OCI-LY3 (cell line): ENCODE results near the gene CEACAM4.

Experiments used
- H2AFZ ChIP-seq: fragments of 200-600, 300-600 bp; shearing (Covaris generic); 2 replicates; pipeline ENCODE4 v1.6.0; 2014; ENCODE audit warnings: antibody characterized with exemption, low read depth, low read length
- H3K27ac ChIP-seq: fragments of 200-600, 300-600 bp; sonication (generic); 2 replicates; pipeline ENCODE4 v1.5.1; 2014; ENCODE audit warnings: mild to moderate bottlenecking, low read length, moderate library complexity, mixed read lengths
- H3K27me3 ChIP-seq: fragments of 200-600, 300-600 bp; sonication (generic); 2 replicates; pipeline ENCODE4 v1.6.1; 2014; ENCODE audit warnings: low read depth, low read length, mixed read lengths
- H3K36me3 ChIP-seq: fragments of 200-600, 300-600 bp; sonication (generic); replicated peaks from 2 replicates; pipeline ENCODE3; 2014; ENCODE audit warnings: low read depth, low read length, mixed read lengths
- H3K4me1 ChIP-seq: fragments of 300-600, 200-600 bp; sonication (generic); 2 replicates; pipeline ENCODE4 v1.6.1; 2014; ENCODE audit warnings: low read length, mixed read lengths
- H3K4me2 ChIP-seq: fragments of 200-600, 300-600 bp; sonication (generic); 2 replicates; pipeline ENCODE4 v1.6.1; 2014; ENCODE audit warnings: low read length, mixed read lengths
- H3K4me3 ChIP-seq: fragments of 300-600, 200-600 bp; sonication (generic); 2 replicates; pipeline ENCODE4 v1.5.1; 2014; ENCODE audit warnings: antibody characterized with exemption, mild to moderate bottlenecking, low read length, moderate library complexity
- H3K79me2 ChIP-seq: fragments of 300-600, 200-600 bp; shearing (Covaris generic); 2 replicates; pipeline ENCODE4 v1.6.1; 2014; ENCODE audit warnings: mild to moderate bottlenecking, low read length, mixed read lengths
- H3K9ac ChIP-seq: fragments of 300-600, 200-600 bp; shearing (Covaris generic); 2 replicates; pipeline ENCODE4 v1.6.0; 2014; ENCODE audit warnings: mild to moderate bottlenecking, low read length, moderate library complexity
- H3K9me3 ChIP-seq: fragments of 200-600, 300-600 bp; shearing (Covaris generic); 2 replicates; pipeline ENCODE4 v1.6.1; 2014; ENCODE audit warnings: low read length, mixed read lengths; ENCODE audit not compliant: insufficient read depth
- H4K20me1 ChIP-seq: fragments of 200-600, 300-600 bp; sonication (generic); 2 replicates; pipeline ENCODE4 v1.6.1; 2016; ENCODE audit warnings: low read length, mixed read lengths; ENCODE audit not compliant: insufficient read depth
- EZH2phosphoT487 ChIP-seq: fragments of 200-600 bp; shearing (Covaris generic); IDR thresholded peaks from 2 replicates; pipeline ENCODE4 v1.6.1; 2018; ENCODE audit warnings: antibody characterized with exemption, mixed run types, low read depth
- TF ChIP-seq, protein P1 (sequence below): fragments of 200-600, 300-600 bp; sonication (generic); IDR thresholded peaks from 2 replicates; pipeline ENCODE4 v1.5.1; 2014; ENCODE audit warnings: antibody characterized with exemption, low read length, low read depth

The CEACAM4 gene

DNA sequence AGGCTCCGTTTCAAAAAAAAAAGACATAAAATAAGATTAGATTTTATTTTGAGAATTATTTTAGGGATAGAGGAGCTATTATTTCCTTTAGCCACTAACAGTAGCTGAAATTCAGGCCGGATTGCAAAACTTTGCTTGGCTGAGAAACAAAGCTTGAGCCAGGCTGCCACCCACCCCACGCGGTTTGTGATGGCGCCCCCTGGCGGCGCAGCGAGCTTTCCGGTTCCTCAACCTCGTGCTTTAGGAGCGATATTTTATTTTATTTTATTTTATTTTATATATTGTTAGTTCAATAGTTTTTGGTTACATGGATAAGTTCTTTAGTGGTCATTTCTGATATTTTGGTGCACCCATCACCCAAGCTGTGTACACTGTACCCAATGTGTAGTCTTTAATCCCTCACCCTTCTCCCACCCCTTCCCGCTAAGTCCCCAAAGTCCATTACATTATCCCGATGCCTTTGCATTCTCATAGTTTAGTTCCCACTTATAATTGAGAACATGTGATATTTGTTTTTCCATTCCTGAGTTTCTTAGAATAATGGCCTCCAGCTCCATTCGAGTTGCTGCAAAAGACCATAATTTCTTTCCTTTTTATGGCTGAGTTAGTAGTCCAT lies 19.8 kb upstream of the CEACAM4 start:
- Histone ChIP-seq H3K4me1 (no peaks in the 10 kb centered on the region), H3K4me2 (no peak overlapping the region), H3K79me2 (no peaks in the 10 kb centered on the region), H3K9me3 (no peaks in the 10 kb centered on the region), H3K9ac (no peak overlapping the region), H3K4me3 (no peak overlapping the region), H4K20me1 (no peaks in the 10 kb centered on the region), H3K27me3 (peaks cover 26% of the 10 kb centered on the region), H2AFZ (no peak overlapping the region), H3K36me3 (no peaks in the 10 kb centered on the region), H3K27ac (no peak overlapping the region)
- no peak for TF ChIP-seq EZH2phosphoT487
- TF ChIP-seq, protein P1, sequence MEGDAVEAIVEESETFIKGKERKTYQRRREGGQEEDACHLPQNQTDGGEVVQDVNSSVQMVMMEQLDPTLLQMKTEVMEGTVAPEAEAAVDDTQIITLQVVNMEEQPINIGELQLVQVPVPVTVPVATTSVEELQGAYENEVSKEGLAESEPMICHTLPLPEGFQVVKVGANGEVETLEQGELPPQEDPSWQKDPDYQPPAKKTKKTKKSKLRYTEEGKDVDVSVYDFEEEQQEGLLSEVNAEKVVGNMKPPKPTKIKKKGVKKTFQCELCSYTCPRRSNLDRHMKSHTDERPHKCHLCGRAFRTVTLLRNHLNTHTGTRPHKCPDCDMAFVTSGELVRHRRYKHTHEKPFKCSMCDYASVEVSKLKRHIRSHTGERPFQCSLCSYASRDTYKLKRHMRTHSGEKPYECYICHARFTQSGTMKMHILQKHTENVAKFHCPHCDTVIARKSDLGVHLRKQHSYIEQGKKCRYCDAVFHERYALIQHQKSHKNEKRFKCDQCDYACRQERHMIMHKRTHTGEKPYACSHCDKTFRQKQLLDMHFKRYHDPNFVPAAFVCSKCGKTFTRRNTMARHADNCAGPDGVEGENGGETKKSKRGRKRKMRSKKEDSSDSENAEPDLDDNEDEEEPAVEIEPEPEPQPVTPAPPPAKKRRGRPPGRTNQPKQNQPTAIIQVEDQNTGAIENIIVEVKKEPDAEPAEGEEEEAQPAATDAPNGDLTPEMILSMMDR: no peak

DNA sequence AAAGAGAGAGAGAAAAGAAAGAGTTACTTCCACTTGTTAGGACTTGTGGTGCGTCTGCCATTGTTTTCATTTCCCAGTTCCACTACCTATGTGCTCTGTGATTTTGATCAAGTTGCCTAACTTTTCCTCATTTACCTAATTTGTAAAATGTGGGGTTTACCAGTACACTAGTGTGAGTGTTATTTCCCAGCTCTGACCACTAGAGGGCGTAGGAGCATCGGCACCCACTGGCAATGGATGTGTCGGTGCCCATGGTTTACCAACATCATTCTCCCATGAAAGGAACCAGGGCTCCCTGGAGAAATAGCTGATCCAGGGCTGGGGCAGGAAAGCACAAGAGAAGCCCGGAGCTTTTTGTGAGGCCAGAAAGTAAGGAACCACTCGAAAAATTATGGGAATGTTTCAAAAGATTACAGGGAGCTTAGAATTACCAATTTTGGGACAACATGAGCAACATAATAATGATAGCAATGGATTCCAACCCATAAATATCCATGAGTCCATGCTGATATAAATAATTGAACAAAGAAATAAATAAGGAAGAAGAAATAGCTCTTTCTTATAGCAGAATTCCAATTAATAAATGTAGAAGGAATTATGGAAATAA lies 15.1 kb upstream of the CEACAM4 start:
- H3K9me3 ChIP-seq: no peaks in the 10 kb centered on the region
- TF ChIP-seq, protein P1: peak; percentile 96
- no peak for TF ChIP-seq EZH2phosphoT487
- no peaks in the 10 kb centered on the region for H4K20me1 ChIP-seq
- H3K79me2 ChIP-seq: no peaks in the 10 kb centered on the region
- H3K4me2 ChIP-seq: no peak overlapping the region
- H2AFZ ChIP-seq: no peak overlapping the region
- no peaks in the 10 kb centered on the region for H3K36me3 ChIP-seq
- H3K4me3 ChIP-seq: no peak overlapping the region
- no peaks in the 10 kb centered on the region for H3K4me1 ChIP-seq
- H3K27me3 ChIP-seq: peaks cover 38% of the 10 kb centered on the region
- H3K27ac ChIP-seq: no peak overlapping the region
- H3K9ac ChIP-seq: no peak overlapping the region

DNA sequence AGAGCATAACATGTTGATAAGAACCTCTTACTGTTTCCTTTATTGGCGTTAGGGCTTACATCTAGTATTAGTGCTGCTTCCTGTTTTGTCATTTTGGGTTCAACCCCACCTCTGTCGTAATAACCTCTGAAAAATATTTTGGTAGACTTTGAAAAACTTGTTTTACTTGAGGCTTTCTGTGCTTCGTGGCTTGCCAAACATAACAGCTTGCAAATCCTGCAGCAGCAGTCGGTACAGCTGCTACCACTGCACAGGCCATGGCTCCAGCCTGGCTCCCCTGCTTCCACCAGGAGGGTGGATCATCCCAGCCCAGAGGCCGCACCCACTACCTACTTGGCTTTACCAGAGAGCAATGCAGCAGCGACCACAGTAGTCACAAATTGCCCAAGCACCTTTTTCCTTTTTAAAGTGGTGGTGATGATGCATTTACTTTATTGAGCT lies 11.8 kb upstream of the CEACAM4 start:
- Histone ChIP-seq H3K9ac (no peak overlapping the region), H3K9me3 (no peaks in the 10 kb centered on the region), H3K27ac (no peak overlapping the region), H3K4me3 (no peak overlapping the region), H3K4me2 (no peak overlapping the region), H3K79me2 (no peaks in the 10 kb centered on the region), H3K4me1 (no peaks in the 10 kb centered on the region), H3K27me3 (peaks cover 40% of the 10 kb centered on the region), H2AFZ (no peak overlapping the region), H4K20me1 (no peaks in the 10 kb centered on the region), H3K36me3 (no peaks in the 10 kb centered on the region)
- TF ChIP-seq EZH2phosphoT487: no peak
- TF ChIP-seq, protein P1: no peak

DNA sequence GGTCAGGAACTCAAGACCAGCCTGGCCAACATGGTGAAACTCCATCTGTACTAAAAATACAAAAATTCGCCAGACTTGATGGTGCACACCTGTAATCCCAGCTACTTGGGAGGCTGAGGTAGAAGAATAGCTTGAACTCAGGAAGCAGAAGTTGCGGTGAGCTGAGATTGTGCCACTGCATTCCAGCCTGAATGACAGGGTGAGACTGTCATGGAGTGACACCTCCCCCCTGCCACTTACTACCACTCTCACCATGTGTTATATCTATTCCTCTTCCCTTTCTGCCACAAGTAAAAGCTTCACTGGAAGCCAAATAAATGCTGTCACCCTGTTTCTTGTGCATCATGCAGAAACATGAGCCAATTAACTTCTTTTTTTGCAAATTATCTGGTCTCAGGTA lies 10.6 kb upstream of the CEACAM4 start:
- H4K20me1 ChIP-seq: no peaks in the 10 kb centered on the region
- no peak for TF ChIP-seq EZH2phosphoT487
- TF ChIP-seq, protein P1: no peak

More for the DNA sequence above, 10.6 kb upstream of the CEACAM4 start:
- no peak overlapping the region for H3K9ac ChIP-seq
- no peak overlapping the region for H3K4me2 ChIP-seq
- no peaks in the 10 kb centered on the region for H3K4me1 ChIP-seq
- H3K9me3 ChIP-seq: no peaks in the 10 kb centered on the region
- H3K4me3 ChIP-seq: no peak overlapping the region
- no peaks in the 10 kb centered on the region for H3K36me3 ChIP-seq
- H3K27me3 ChIP-seq: peaks cover 40% of the 10 kb centered on the region
- no peak overlapping the region for H2AFZ ChIP-seq
- H3K79me2 ChIP-seq: no peaks in the 10 kb centered on the region
- H3K27ac ChIP-seq: no peak overlapping the region
